ENCODE data around the gene ADK.

ADK gene

DNA sequence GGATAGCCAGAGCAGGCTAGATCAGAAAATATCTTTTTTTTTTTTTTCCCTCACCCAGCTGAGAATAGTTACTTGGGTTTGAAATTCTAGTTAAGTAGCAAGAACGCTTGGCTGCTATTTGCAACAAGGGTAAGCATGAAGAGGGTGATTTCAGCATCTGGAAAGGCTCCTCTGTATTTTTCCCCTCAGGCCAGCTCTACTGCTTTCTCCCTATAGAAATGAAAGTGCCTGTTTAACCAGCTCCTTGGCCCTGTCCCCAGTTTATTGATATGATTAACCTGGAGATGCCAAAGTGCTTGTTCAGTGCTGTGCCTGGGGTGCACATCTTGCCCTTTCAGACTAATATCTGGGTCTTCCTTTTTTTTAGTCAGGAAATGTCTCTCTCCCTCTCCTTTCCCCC, 37.5 kb upstream of the ADK start:
- H3K36me3 ChIP-seq (ENCODE audit: insufficient read depth) = no peaks in the 10 kb centered on the region
- peaks cover 24% of the 10 kb centered on the region for H3K4me1 ChIP-seq (ENCODE audit: low read depth, poor library complexity, severe bottlenecking)
- no peak overlapping the region for H3K4me2 ChIP-seq
- no peaks in the 10 kb centered on the region for H3K79me2 ChIP-seq (ENCODE audit: insufficient read depth, low read depth)
- no peak overlapping the region for H3K27ac ChIP-seq
- H2AFZ ChIP-seq (ENCODE audit: low read depth) = no peak overlapping the region
- no peak for TF ChIP-seq CTCF (conservative IDR thresholded peaks at IDR 0.05; ENCODE audit: low read depth, low read length)
- H3K9ac ChIP-seq = no peak overlapping the region
- no peaks in the 10 kb centered on the region for H4K20me1 ChIP-seq (ENCODE audit: insufficient read depth)
- H3K27me3 ChIP-seq (ENCODE audit: insufficient read depth, low read depth) = no peaks in the 10 kb centered on the region
- no peak overlapping the region for H3K4me3 ChIP-seq (IDR thresholded peaks at IDR 0.05; ENCODE audit: insufficient read depth, low read depth, low read length)

DNA sequence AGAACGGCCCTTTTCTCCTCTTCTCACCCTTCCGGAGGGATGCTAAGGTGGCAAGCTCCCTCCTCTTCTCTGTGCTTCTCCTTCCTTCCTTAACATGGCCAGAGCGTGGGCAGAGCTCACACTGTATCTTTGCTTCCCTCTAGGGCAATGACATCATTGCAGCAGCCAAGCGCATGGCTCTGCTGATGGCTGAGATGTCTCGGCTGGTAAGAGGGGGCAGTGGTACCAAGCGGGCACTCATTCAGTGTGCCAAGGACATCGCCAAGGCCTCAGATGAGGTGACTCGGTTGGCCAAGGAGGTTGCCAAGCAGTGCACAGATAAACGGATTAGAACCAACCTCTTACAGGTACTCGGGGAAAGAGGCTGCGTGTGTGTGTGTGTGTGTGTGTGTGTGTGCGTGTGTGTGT, 37.0 kb upstream of the ADK start:
- Histone ChIP-seq H3K4me1 (ENCODE audit: low read depth, poor library complexity, severe bottlenecking) (peaks cover 28% of the 10 kb centered on the region), H3K4me2 (no peak overlapping the region), H3K9ac (no peak overlapping the region), H2AFZ (ENCODE audit: low read depth) (no peak overlapping the region), H3K36me3 (ENCODE audit: insufficient read depth) (no peaks in the 10 kb centered on the region), H3K79me2 (ENCODE audit: insufficient read depth, low read depth) (no peaks in the 10 kb centered on the region), H3K27ac (no peak overlapping the region), H3K27me3 (ENCODE audit: insufficient read depth, low read depth) (no peaks in the 10 kb centered on the region), H3K4me3 (IDR thresholded peaks at IDR 0.05; ENCODE audit: insufficient read depth, low read depth, low read length) (no peak overlapping the region), H4K20me1 (ENCODE audit: insufficient read depth) (no peaks in the 10 kb centered on the region)
- TF ChIP-seq CTCF (conservative IDR thresholded peaks at IDR 0.05; ENCODE audit: low read depth, low read length) = no peak

GRCh38 chr10:74117738-74118137, 33.3 kb upstream of the ADK start:
- no peak overlapping the region for H2AFZ ChIP-seq (ENCODE audit: low read depth)
- TF ChIP-seq CTCF (conservative IDR thresholded peaks at IDR 0.05; ENCODE audit: low read depth, low read length) = no peak
- no peak overlapping the region for H3K4me3 ChIP-seq (IDR thresholded peaks at IDR 0.05; ENCODE audit: insufficient read depth, low read depth, low read length)
- no peak overlapping the region for H3K9ac ChIP-seq
- no peaks in the 10 kb centered on the region for H3K27me3 ChIP-seq (ENCODE audit: insufficient read depth, low read depth)
- H4K20me1 ChIP-seq (ENCODE audit: insufficient read depth) = no peaks in the 10 kb centered on the region
- peaks cover 31% of the 10 kb centered on the region for H3K4me1 ChIP-seq (ENCODE audit: low read depth, poor library complexity, severe bottlenecking)
- H3K27ac ChIP-seq = peak overlapping the region; percentile 16
- no peaks in the 10 kb centered on the region for H3K79me2 ChIP-seq (ENCODE audit: insufficient read depth, low read depth)
- peaks cover 10% of the 10 kb centered on the region; the same call in 1 of the 2 replicates for H3K36me3 ChIP-seq (ENCODE audit: insufficient read depth)
- H3K4me2 ChIP-seq = peak overlapping the region; percentile 29; the same call in 1 of the 2 replicates

GRCh38 chr10:74118804-74119203, 32.2 kb upstream of the ADK start:
- no peak overlapping the region for H3K4me3 ChIP-seq (IDR thresholded peaks at IDR 0.05; ENCODE audit: insufficient read depth, low read depth, low read length)
- H3K4me1 ChIP-seq (ENCODE audit: low read depth, poor library complexity, severe bottlenecking) = peaks cover 31% of the 10 kb centered on the region
- no peak overlapping the region for H3K4me2 ChIP-seq
- no peak overlapping the region for H3K9ac ChIP-seq
- H3K79me2 ChIP-seq (ENCODE audit: insufficient read depth, low read depth) = no peaks in the 10 kb centered on the region
- H3K27ac ChIP-seq = peak overlapping the region; percentile 16; the same call in 1 of the 2 replicates
- peaks cover 14% of the 10 kb centered on the region; the same call in 1 of the 2 replicates for H3K36me3 ChIP-seq (ENCODE audit: insufficient read depth)
- H3K27me3 ChIP-seq (ENCODE audit: insufficient read depth, low read depth) = no peaks in the 10 kb centered on the region
- no peaks in the 10 kb centered on the region for H4K20me1 ChIP-seq (ENCODE audit: insufficient read depth)
- H2AFZ ChIP-seq (ENCODE audit: low read depth) = no peak overlapping the region
- no peak for TF ChIP-seq CTCF (conservative IDR thresholded peaks at IDR 0.05; ENCODE audit: low read depth, low read length)
